Measurements from ENCODE around the gene SCLY.
"Not testable (repeated sequence)": the region's sequence is repeated elsewhere in the genome, so short reads cannot be mapped to it uniquely, and the experiment has no call there.

The SCLY gene

DNA sequence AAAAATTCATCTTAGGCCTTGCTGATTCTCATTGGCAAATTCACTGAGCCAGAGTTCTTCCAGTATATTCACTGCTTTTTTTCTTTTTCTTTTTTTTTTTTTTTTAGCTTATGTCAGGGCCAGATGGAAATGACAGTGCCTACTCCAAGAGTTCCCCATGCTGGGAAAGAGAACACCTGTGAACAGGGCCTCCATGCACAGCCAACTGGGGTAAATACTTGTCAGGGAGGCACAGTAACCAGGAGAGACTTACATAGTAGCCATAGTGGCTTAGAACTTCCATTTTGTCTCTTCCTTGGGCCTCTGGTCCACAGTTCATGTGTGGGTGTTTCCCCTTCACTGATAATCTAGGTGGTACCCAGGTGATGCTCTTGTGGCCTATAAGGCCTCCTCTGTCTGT lies 15.2 kb upstream of the SCLY start:
- peaks cover 23 to 67% (median 38%) of the 10 kb centered on the region in 11 experiments; a peak in 21 of 22 replicates for H3K36me3 ChIP-seq
- no peaks in the 10 kb centered on the region for H3K27me3 ChIP-seq
- peaks cover 0 to 28% (median 8%) of the 10 kb centered on the region in 11 experiments; a peak in 15 of 22 replicates for H3K9me3 ChIP-seq (replicated peaks in 1 of 11)
- no peak overlapping the region for H3K4me2 ChIP-seq
- H3K4me3 ChIP-seq = no peak overlapping the region
- H3K27ac ChIP-seq = no peak overlapping the region
- H3K4me1 ChIP-seq = no peaks in the 10 kb centered on the region
- no peak overlapping the region for H3K9ac ChIP-seq
- TF ChIP-seq Cebpa-rat (IDR thresholded peaks at IDR 0.05) = no peak
- H4K20me1 ChIP-seq = peaks cover 0 to 7% (median 0%) of the 10 kb centered on the region in 11 experiments; a peak in 2 of 22 replicates

DNA sequence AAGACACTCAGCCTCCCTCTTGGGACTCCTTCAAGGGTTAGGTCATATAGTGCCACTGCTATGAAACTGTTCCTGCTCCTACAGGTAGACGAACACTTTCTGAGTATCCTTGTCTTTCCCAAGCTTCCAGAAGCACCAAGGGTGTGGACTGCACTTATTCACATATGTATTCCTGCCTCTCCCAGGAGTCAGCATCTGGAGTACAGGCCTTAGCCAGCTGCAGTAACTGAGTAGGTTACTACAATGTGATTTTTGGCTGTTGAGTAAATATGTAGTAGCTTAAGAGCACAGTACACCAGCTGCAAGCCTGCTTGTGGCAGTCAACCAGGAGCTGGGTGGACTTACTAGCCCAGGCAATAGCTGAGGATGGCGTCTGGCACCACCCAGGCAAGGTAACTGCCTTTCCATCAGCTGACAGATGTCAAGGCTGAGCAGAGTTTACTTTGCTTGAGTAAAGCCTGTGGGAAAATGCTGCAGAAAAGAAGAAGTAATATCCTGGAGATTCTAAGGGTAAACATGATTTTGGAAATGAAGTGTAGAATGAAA lies 14.0 kb upstream of the SCLY start:
- Histone ChIP-seq H3K27ac (no peak overlapping the region), H3K9me3 (replicated peaks in 1 of 11) (peaks cover 0 to 28% (median 8%) of the 10 kb centered on the region in 11 experiments; a peak in 15 of 22 replicates), H3K4me3 (no peak overlapping the region), H3K4me1 (no peaks in the 10 kb centered on the region), H3K4me2 (no peak overlapping the region), H3K27me3 (no peaks in the 10 kb centered on the region), H3K36me3 (peaks cover 15 to 55% (median 26%) of the 10 kb centered on the region in 11 experiments; a peak in 20 of 22 replicates), H3K9ac (no peak overlapping the region), H4K20me1 (0 out of 22 replicates have a peak, but pooled peaks cover 0 to 6% (median 0%) of the 10 kb centered on the region in 11 experiments)
- TF ChIP-seq Cebpa-rat (IDR thresholded peaks at IDR 0.05) = no peak

DNA sequence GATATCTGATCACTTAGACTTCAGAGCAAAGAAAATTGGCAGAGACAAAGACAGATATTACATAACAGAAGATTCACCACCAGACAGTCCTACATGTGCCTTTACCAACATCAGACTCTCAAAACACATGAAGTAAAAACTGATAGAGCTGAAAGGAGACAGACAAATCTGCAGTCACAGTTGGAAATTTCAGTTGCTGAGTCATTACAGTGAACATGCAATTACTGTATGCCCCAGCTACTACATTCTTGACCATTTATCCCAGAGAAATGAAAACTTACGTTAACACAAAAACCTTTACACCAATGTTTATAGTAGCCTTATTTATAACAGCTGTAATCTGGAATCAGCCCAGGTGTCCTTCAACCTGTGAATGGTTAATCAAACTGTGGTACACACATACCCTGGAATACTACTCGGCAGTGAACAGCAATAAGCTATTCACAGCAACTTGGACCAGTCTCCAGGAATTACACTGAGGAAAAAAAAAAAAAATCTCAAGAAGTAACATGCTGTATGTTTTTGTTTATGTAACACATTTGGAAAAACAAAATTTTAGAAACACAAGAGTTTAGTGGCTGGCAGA lies 7.5 kb upstream of the SCLY start:
- H3K36me3 ChIP-seq = no peaks in the 10 kb centered on the region
- H3K9me3 ChIP-seq (replicated peaks in 1 of 11) = peaks cover 0 to 27% (median 10%) of the 10 kb centered on the region in 11 experiments; a peak in 16 of 22 replicates
- no peaks in the 10 kb centered on the region for H3K27me3 ChIP-seq
- no peak for TF ChIP-seq Cebpa-rat (IDR thresholded peaks at IDR 0.05)
- no peak overlapping the region for H3K9ac ChIP-seq
- no peaks in the 10 kb centered on the region for H4K20me1 ChIP-seq
- no peak overlapping the region for H3K4me3 ChIP-seq
- H3K4me1 ChIP-seq = no peaks in the 10 kb centered on the region
- no peak overlapping the region for H3K27ac ChIP-seq
- H3K4me2 ChIP-seq = no peak overlapping the region

DNA sequence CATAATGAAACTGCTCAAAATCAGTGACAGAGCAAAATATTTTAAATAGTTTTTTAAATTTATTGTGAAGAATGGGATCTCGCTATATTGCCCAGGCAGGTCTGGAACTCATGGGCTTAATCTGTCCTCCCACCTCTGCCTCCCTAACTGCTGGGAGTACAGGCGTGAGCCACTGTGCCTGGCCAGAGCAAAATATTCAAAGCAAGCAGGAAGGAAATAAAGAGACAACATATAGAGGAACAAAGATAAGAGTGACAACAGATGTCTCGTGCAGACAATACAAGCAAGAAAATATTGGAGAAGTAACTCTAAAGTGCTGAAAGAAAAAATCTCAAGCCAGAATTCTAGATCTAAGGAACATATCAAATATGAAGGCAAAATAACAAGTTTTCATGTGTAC lies 5.0 kb upstream of the SCLY start:
- Histone ChIP-seq H3K4me2 (no peak overlapping the region), H3K9ac (no peak overlapping the region), H3K36me3 (no peaks in the 10 kb centered on the region), H3K27ac (no peak overlapping the region), H3K9me3 (replicated peaks in 1 of 11) (peaks cover 0 to 24% (median 8%) of the 10 kb centered on the region in 11 experiments; a peak in 10 of 22 replicates), H3K4me1 (peaks cover 4 to 10% (median 8%) of the 10 kb centered on the region in 10 experiments; a peak in 16 of 20 replicates), H3K4me3 (no peak overlapping the region), H4K20me1 (no peaks in the 10 kb centered on the region), H3K27me3 (no peaks in the 10 kb centered on the region)
- no peak for TF ChIP-seq Cebpa-rat (IDR thresholded peaks at IDR 0.05)

- H4K20me1 ChIP-seq, H3K36me3 ChIP-seq, H3K4me2 ChIP-seq, H3K27ac ChIP-seq, H3K9ac ChIP-seq, H3K27me3 ChIP-seq, H3K4me3 ChIP-seq: not testable (repeated sequence)
- peaks cover 18 to 26% (median 22%) of the 10 kb centered on the region in 10 experiments for H3K4me1 ChIP-seq
- peaks cover 0 to 24% (median 8%) of the 10 kb centered on the region in 11 experiments; a peak in 10 of 22 replicates for H3K9me3 ChIP-seq (replicated peaks in 1 of 11)
Measured at GRCh38 chr2:238057696-238058575, 2.9 kb upstream of the SCLY start.

DNA sequence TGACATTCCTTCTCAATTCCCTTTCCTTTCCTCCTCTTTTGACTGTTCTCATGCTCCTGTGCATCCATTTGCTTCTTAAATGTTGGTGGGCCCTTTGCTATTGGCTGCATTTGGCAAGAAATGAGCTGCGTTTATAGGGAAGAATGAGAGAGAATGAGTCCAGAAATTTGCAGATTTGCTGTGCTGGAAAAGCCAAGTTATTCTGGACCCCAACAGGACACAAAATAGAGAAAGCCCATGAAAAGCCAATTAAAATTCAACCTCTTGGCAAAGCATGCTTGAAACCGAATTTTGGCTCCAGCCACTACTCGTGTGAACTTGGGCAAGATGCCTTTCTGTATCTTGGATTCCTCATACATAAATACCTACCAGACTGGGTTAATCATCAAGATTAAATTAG lies 1.3 kb upstream of the SCLY start:
- Histone ChIP-seq H3K4me2 (peak overlapping the region; percentile 82 to 95 (median 90)), H3K9me3 (replicated peaks in 1 of 11) (peaks cover 0 to 24% (median 8%) of the 10 kb centered on the region in 11 experiments; a peak in 10 of 22 replicates), H3K36me3 (peaks cover 0 to 13% (median 8%) of the 10 kb centered on the region in 11 experiments; a peak in 18 of 22 replicates), H3K27ac (peak overlapping the region in 1 of 11 experiments; percentile 90; a peak in 2 of 22 replicates), H3K4me1 (peaks cover 18 to 35% (median 30%) of the 10 kb centered on the region in 10 experiments), H4K20me1 (no peaks in the 10 kb centered on the region; a peak in 1 of 22 replicates), H3K4me3 (peak overlapping the region; percentile 77 to 98 (median 87); a peak in 19 of 20 replicates), H3K27me3 (no peaks in the 10 kb centered on the region), H3K9ac (peak overlapping the region in 2 of 11 experiments; percentile 89 to 94; a peak in 3 of 22 replicates)
- no peak for TF ChIP-seq Cebpa-rat (IDR thresholded peaks at IDR 0.05)

GRCh38 chr2:238060096-238060541 lies 682 bp upstream of the SCLY start:
- H3K27ac ChIP-seq = peak overlapping the region; percentile 87 to 95 (median 90)
- H3K9me3 ChIP-seq (replicated peaks in 1 of 11) = peaks cover 0 to 24% (median 8%) of the 10 kb centered on the region in 11 experiments; a peak in 10 of 22 replicates
- H4K20me1 ChIP-seq = no peaks in the 10 kb centered on the region; a peak in 1 of 22 replicates
- peak overlapping the region; percentile 86 to 94 (median 90) for H3K9ac ChIP-seq
- H3K36me3 ChIP-seq = peaks cover 3 to 19% (median 14%) of the 10 kb centered on the region in 11 experiments; a peak in 21 of 22 replicates
- peak overlapping the region; percentile 77 to 98 (median 87) for H3K4me3 ChIP-seq
- H3K27me3 ChIP-seq = no peaks in the 10 kb centered on the region
- TF ChIP-seq Cebpa-rat (IDR thresholded peaks at IDR 0.05) = no peak
- peaks cover 18 to 35% (median 30%) of the 10 kb centered on the region in 10 experiments for H3K4me1 ChIP-seq
- peak overlapping the region; percentile 82 to 95 (median 90) for H3K4me2 ChIP-seq

DNA sequence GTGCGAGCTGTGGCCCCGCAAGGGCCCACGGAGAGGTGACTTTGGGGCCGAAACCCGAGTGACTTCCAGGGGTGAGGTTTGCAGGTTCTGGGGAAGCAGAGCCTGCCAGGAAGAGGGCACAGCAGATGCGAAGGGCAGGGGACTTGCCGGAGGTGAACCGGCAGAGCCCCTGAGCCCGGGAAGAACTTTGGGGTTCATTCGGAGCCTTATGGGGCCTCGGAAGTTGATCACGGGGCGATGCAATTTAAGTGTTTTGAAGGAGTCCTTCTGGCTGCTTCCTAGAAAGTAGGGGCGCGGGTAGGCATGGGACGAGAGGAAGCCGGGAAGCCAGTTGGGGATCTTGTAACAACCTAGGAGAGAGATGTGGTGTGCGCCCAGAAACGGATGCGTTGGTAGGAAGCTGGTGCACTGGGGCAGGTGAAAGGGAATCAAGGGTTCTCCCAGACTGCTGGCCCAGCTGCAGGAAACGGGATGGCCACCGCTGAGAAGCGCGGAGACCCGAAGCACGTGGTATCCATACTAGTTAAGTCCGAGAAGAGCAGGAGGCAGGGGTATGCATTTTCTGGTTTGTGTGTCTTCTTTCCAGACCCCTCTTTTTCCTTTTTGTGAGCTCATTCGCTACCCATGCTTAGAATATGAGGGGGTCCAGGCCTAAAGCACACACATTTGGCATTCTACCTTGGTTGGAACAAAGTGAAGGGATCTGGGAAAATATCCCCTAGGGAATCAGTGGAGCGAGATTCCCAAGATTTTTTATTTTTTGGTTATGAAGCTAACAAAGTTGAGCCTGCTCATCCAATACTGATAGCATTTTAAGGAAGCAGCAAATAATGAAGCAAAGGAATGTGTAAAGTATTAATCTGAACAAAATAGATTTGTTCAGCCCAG lies 758 bp downstream of the SCLY start:
- H3K9ac ChIP-seq = peak overlapping the region; percentile 82 to 94 (median 89)
- peak overlapping the region in 10 of 11 experiments; percentile 39 to 95 (median 90); a peak in 20 of 22 replicates for H3K27ac ChIP-seq
- H3K4me3 ChIP-seq = peak overlapping the region; percentile 77 to 98 (median 87)
- no peak for TF ChIP-seq Cebpa-rat (IDR thresholded peaks at IDR 0.05)
- peaks cover 18 to 35% (median 30%) of the 10 kb centered on the region in 10 experiments for H3K4me1 ChIP-seq
- peaks cover 18 to 33% (median 29%) of the 10 kb centered on the region in 11 experiments for H3K36me3 ChIP-seq
- no peaks in the 10 kb centered on the region for H3K27me3 ChIP-seq
- no peaks in the 10 kb centered on the region; a peak in 1 of 22 replicates for H4K20me1 ChIP-seq
- peaks cover 0 to 10% (median 6%) of the 10 kb centered on the region in 11 experiments; a peak in 14 of 22 replicates for H3K9me3 ChIP-seq (replicated peaks in 1 of 11)
- peak overlapping the region; percentile 89 to 98 (median 94) for H3K4me2 ChIP-seq

Measured in BLaER1 treated with 17β-estradiol and CSF1 and Interleukin-3, amounts not matched to agents 10 nM and 100 nM (cell line).